ENCODE measurements around the gene GPR135. TPM values are rescaled to one million over a fixed set of nuclear protein-coding genes. Genes with fewer than 3 reads are reported as not detected.
"Not testable (repeated sequence)": the region's sequence is repeated elsewhere in the genome, so short reads cannot be mapped to it uniquely, and the experiment has no call there.

GPR135 gene
- total RNA-seq, 2 experiments from 2014 or later = 0.51 to 0.74 TPM

DNA sequence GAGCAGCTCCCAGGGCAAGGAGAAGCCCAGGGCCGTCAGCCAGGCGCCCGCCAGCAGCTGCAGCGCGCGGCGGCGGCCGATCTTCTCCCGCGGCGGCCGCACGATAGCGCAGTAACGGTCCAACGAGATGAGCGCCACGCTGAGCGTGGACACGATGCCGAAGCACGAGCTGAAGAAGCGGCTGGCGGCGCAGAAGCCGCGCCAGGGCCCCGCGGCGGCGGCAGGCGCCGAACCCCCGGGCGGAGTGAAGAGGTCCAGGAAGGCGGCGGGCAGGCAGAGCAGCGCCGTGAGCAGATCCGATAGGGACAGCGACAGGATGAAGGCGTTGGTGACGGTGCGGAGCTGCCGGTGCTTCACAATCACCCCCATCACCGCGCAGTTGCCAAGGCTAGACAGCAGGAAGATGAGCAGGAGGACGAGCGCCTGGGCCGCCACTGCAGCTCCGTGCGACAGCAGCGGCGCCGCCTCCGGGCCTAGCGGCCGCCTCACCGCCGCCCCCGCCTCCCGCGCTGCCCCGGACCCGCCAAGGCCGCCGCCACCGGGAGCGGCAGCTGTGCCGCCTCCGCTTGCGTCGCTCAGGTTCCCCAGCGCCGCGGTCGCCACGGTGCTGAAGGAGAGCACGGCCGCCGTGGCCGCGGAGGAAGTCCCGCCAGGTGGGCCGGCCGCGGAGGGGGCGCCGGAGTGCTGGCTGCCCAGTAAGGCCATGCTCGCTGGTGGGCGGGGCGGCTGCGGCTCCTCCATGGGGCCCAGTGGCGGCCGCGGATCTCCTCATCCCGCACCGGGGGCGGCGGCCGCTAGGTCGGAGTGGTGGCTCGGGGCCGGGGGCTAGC, 479 bp downstream of the GPR135 start:
- Mint-ChIP-seq H3K36me3 (no peaks in the 10 kb centered on the region), H3K9me3 (no peaks in the 10 kb centered on the region), H3K4me3 (peak overlapping the region; percentile 81), H3K27ac (no peak overlapping the region), H3K4me1 (ENCODE audit: low read depth) (peaks cover 3% of the 10 kb centered on the region), H3K27me3 (peaks cover 4% of the 10 kb centered on the region)
- CTCF ChIA-PET = interaction anchor here (0.7 to 2.7 kb wide), 7 partner anchors 12 to 342 kb away, joined by 3 to 17 read pairs (median 4); partner anchors contain the start of genes CCDC175, JKAMP and L3HYPDH
- intact Hi-C loops (cut with micrococcal nuclease) = loop anchor here (1.0 to 5.0 kb wide), 2 partner anchors 20 to 277 kb away; partner anchors contain the start of genes DAAM1, JKAMP and L3HYPDH
- peak; percentile 61 for DNase-seq
- POLR2A ChIA-PET = interaction anchor here (0.7 to 2.9 kb wide), 4 partner anchors 19 to 628 kb away, joined by 3 to 23 read pairs (median 4); partner anchors contain the start of genes DAAM1, JKAMP and L3HYPDH

DNA sequence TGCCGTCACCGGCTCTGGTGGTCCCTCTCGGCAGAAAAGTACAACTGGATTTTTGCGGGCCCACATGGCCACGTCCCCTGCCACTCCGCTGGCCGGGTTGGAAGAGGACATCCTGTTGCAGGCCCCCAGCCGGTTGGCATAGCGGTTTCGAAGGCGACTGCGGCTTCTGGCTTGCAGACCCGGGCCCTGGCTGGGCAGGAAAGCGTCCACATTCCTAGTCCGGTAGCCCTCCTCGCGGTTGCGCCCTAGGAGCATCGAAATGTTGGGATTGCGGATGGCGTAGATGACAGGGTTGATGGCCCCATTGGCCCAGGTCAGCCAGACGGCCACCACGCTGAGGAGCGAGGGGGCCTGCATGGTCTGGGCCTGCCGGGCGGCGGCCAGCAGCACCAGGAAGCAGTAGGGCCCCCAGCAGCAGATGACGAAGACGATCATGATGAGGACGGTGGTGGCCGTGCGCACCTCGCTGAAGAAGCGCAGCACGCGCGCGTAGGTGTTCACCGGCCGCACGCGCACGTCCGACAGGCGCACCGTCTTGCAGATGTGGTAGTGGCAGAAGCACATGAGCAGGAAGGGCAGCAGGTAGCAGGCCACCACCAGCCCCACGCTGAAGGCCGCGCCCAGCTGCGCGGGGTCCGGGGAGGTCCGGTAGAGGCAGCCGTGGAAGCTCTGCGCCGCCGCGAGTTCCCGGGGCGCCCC, 1.2 kb downstream of the GPR135 start:
- CTCF ChIA-PET = interaction anchor here (0.7 to 2.7 kb wide), 6 partner anchors 20 to 341 kb away, joined by 3 to 17 read pairs (median 4); partner anchors contain the start of genes CCDC175, JKAMP and L3HYPDH
- Mint-ChIP-seq H3K4me3 (peak overlapping the region; percentile 81), H3K27ac (peak overlapping the region; percentile 30), H3K36me3 (no peaks in the 10 kb centered on the region), H3K27me3 (peaks cover 4% of the 10 kb centered on the region), H3K4me1 (ENCODE audit: low read depth) (peaks cover 3% of the 10 kb centered on the region), H3K9me3 (no peaks in the 10 kb centered on the region)
- intact Hi-C loops (cut with micrococcal nuclease) = no loop called here
- peak; percentile 56 for DNase-seq
- POLR2A ChIA-PET = interaction anchor here (0.7 to 2.9 kb wide), 4 partner anchors 20 to 629 kb away, joined by 3 to 23 read pairs (median 4); partner anchors contain the start of genes DAAM1, JKAMP and L3HYPDH

DNA sequence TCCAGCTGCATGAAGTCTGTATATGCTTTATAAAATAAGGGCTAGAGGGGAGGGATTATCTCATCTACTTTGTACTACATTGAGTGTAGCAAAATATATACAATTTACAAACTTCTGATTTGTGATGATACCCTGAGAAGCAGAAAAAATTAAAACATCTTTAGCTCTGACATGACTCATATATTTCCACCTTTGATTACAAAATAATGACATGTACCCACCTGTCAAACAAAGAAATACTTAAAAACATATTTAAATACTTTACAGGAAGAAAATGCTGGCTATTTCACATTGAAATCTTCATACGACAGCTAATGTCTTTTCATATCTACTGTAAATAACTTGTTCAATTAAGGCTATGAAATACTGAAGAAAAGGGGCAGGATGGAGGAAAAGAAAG, 3.3 kb downstream of the GPR135 start:
- Mint-ChIP-seq H3K4me3 (no peak overlapping the region), H3K4me1 (ENCODE audit: low read depth) (peaks cover 3% of the 10 kb centered on the region), H3K36me3 (peaks cover 10% of the 10 kb centered on the region), H3K27ac (no peak overlapping the region), H3K9me3 (no peaks in the 10 kb centered on the region), H3K27me3 (peaks cover 4% of the 10 kb centered on the region)
- ChIA-PET POLR2A (no interaction called here), CTCF (interaction anchor here (1.8 kb wide), 1 partner anchor 115 kb away, joined by 4 read pairs; the partner anchor contains the start of gene CCDC175)
- intact Hi-C loops (cut with micrococcal nuclease) = no loop called here
- DNase-seq = no peak

DNA sequence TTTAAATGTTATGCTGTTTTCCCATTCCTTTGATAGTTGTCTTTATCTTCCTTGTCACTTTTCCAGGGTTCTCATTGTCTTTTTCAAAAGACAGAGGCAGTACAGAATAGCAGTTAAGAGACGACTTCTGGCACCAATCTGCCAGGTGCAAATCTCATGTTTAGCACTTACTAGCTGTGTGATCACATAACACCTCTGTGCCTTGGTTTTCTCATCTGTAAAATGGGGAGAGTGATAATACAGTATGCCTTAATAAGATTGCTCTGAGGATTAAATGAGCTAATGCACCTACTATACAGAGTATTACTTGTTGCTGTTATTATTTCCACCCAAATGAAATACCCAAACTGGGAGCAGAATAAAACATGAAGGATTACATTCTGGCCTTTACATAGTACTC, 4.8 kb downstream of the GPR135 start:
- ChIA-PET POLR2A (no interaction called here), CTCF (no interaction called here)
- no peak overlapping the region for H3K4me3 Mint-ChIP-seq
- peaks cover 4% of the 10 kb centered on the region for H3K27me3 Mint-ChIP-seq
- H3K4me1 Mint-ChIP-seq (ENCODE audit: low read depth) = peaks cover 1% of the 10 kb centered on the region
- H3K36me3 Mint-ChIP-seq = peaks cover 19% of the 10 kb centered on the region
- no peak overlapping the region for H3K27ac Mint-ChIP-seq
- intact Hi-C loops (cut with micrococcal nuclease) = no loop called here
- no peaks in the 10 kb centered on the region for H3K9me3 Mint-ChIP-seq
- DNase-seq = no peak

DNA sequence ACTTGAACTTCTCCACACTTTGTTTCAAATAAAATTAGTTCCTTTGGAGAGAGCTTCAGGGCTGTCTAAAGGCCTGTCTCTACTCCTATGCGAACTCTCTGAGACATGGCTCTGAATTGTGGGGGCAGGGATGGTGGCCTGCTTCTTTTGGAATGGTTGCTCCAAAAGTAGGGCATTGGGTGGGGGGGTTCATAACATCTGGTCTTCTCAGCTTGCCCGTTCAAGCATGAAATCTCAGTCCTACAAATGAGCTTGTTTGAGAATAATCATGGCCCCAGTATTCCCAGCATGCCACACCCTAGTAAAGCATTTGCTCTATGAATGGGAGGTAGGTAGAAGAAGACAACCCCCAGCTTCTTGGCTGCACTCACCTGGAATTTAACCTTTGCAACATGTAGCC, 6.7 kb downstream of the GPR135 start:
- Mint-ChIP-seq H3K9me3 (no peaks in the 10 kb centered on the region), H3K4me3 (no peak overlapping the region), H3K36me3 (peaks cover 21% of the 10 kb centered on the region), H3K27ac (no peak overlapping the region), H3K4me1 (ENCODE audit: low read depth) (no peaks in the 10 kb centered on the region), H3K27me3 (peaks cover 4% of the 10 kb centered on the region)
- POLR2A ChIA-PET = no interaction called here
- intact Hi-C loops (cut with micrococcal nuclease) = no loop called here
- CTCF ChIA-PET = interaction anchor here (1.1 to 1.6 kb wide), 3 partner anchors 25 to 330 kb away, joined by 3 to 4 read pairs (median 3); partner anchors contain the start of gene CCDC175
- DNase-seq = no peak

DNA sequence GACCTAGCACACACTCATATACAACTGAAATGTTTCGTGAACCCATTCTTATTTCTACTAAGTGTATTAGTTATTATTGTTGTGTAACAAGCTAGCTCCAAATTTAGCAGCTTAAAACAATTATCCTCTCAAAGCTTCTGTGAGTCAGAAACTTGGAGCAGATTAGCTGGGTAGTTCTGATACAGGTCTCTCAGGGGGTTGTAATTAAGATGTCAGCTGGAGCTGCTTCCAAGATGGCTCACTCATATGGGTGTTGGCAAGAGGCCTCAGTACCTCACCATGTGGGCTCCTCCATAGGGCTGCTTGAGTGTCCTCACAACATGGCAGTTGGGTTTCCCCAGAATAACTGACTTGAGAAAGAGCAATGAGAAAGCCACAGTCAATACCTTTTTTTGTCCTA, 9.8 kb downstream of the GPR135 start:
- Mint-ChIP-seq H3K27ac (no peak overlapping the region), H3K27me3 (no peaks in the 10 kb centered on the region), H3K9me3 (no peaks in the 10 kb centered on the region), H3K4me3 (no peak overlapping the region), H3K4me1 (ENCODE audit: low read depth) (no peaks in the 10 kb centered on the region), H3K36me3 (peaks cover 21% of the 10 kb centered on the region)
- CTCF ChIA-PET = interaction anchor here (1.0 kb wide), 1 partner anchor 330 kb away, joined by 3 read pairs; no protein-coding TSS in a partner anchor
- no peak for DNase-seq
- POLR2A ChIA-PET = no interaction called here
- intact Hi-C loops (cut with micrococcal nuclease) = no loop called here

DNA sequence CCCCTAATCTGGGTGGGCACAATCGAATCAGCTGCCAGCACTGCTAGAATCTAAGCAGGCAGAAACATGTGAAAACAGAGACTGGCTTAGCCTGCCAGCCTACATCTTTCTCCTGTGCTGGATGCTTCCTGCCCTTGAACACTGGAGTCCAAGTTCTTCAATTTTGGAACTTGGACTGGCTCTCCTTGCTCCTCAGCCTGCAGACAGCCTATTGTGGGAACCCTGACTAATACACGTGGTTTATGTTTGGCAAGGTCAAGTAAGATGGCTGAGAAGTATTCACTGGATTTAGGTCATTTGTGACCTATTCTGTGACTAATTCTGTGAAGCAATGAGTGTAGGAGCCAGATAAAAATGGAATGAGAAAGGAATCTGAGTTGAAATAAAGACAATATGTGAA, 11.0 kb downstream of the GPR135 start:
- Mint-ChIP-seq H3K27ac (no peak overlapping the region), H3K9me3 (no peaks in the 10 kb centered on the region), H3K27me3 (no peaks in the 10 kb centered on the region), H3K4me1 (ENCODE audit: low read depth) (no peaks in the 10 kb centered on the region), H3K36me3 (peaks cover 21% of the 10 kb centered on the region), H3K4me3 (no peak overlapping the region)
- no peak for DNase-seq
- ChIA-PET CTCF (no interaction called here), POLR2A (no interaction called here)
- intact Hi-C loops (cut with micrococcal nuclease) = no loop called here

DNA sequence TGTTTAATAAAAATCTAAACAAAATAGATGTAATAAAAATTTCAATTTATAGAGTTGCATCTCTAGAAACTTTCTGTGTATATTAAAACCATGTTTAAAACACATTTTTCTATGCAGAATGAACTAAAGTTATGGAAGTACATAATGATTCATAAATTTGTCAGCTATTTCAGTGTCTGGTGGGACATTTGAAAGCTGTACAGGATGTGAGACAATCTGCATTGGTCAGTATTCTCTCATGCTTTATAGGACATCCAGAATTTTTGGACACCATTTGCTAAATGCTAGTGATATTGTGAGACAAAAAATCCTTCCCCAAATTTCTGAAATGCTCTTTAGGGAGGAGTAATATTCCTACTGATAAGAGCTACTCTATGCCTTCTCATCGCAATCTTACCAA, 13.3 kb downstream of the GPR135 start:
- intact Hi-C loops (cut with micrococcal nuclease) = no loop called here
- Mint-ChIP-seq H3K27ac (no peak overlapping the region), H3K27me3 (no peaks in the 10 kb centered on the region), H3K36me3 (peaks cover 11% of the 10 kb centered on the region), H3K9me3 (no peaks in the 10 kb centered on the region), H3K4me3 (no peak overlapping the region), H3K4me1 (ENCODE audit: low read depth) (no peaks in the 10 kb centered on the region)
- ChIA-PET POLR2A (no interaction called here), CTCF (no interaction called here)
- no peak for DNase-seq

DNA sequence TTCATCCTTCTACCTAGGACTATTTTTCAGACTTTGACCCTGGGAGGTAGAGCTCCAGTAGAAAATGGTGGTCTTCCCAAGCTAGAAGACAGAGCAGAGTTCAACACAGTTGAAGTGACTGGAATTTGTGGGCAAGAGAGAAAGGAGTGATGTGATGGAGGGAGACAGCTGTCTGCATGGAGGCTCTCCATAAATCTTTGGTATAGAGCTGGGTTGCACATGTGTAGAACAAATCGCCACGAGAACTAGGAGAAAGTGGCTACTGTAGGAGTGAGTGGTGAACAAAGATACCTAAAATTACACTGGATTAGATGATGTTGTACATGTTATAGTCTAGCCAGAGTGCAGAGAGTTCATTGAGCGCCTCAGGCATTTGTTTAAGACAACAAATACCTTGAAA, 14.5 kb downstream of the GPR135 start:
- Mint-ChIP-seq H3K36me3 (peaks cover 6% of the 10 kb centered on the region), H3K27me3 (no peaks in the 10 kb centered on the region), H3K9me3 (no peaks in the 10 kb centered on the region), H3K4me3 (no peak overlapping the region), H3K4me1 (ENCODE audit: low read depth) (no peaks in the 10 kb centered on the region), H3K27ac (no peak overlapping the region)
- intact Hi-C loops (cut with micrococcal nuclease) = no loop called here
- CTCF ChIA-PET = interaction anchor here (0.6 kb wide), 1 partner anchor 389 kb away, joined by 3 read pairs; no protein-coding TSS in a partner anchor
- no peak for DNase-seq
- POLR2A ChIA-PET = no interaction called here

DNA sequence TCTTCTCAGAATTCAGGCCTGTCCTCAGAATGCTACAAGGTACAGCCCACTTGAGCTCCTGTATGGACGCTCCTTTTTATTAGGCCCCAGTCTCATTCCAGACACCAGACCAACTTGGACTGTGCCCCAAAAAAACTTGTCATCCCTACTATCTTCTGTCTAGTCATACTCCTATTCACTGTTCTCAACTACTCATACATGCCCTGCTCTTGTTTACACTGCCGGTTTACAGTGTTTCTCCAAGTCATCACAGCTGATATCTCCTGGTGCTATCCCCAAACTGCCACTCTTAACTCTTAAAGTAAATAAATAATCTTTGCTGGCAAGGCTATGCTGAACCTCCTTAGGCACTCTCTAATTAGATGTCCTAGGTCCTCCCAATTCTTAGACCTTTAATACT, 16.5 kb downstream of the GPR135 start:
- POLR2A ChIA-PET; DNase-seq; CTCF ChIA-PET; H3K36me3 Mint-ChIP-seq; H3K9me3 Mint-ChIP-seq; H3K4me1 Mint-ChIP-seq (ENCODE audit: low read depth); H3K4me3 Mint-ChIP-seq; H3K27ac Mint-ChIP-seq; H3K27me3 Mint-ChIP-seq: not testable (repeated sequence)
- intact Hi-C loops (cut with micrococcal nuclease) = loop anchor here (10.0 kb wide), 1 partner anchor 424 kb away; no protein-coding TSS in a partner anchor

DNA sequence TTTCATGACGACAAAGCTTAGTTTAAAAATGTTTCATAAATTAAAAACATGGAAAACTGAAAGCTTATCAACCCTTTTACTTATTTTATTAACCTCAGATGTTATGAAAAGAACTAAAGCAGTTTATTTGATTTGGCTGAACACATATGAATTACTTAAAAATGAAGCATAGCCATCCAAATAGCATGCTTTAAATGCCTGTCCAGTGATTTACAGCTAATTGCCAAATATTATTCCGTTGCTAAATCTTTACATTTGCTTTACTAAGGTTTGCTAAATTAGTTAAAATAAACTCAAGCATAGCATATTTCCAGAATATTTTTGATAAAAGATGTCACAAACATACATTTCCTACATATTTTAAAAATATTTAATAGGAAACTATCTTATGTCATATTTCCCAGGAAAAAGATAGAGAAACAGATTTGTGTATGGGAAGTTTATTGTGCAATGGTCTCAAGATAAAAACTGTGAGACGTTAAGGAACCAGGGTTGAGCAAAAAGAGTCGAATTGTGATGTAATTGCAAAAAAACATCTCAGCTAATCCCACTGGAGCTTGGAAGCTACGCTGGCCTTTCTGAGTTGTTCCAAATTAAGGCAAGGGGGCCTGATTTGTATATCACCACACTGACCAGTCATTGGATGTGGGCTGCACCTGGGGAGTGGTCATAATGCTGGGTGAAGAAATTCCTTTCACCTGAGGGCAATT, 25.8 kb downstream of the GPR135 start:
- no peak for DNase-seq
- H3K27ac Mint-ChIP-seq = no peak overlapping the region
- H3K4me3 Mint-ChIP-seq = no peak overlapping the region
- H3K9me3 Mint-ChIP-seq = no peaks in the 10 kb centered on the region
- intact Hi-C loops (cut with micrococcal nuclease) = no loop called here
- H3K4me1 Mint-ChIP-seq (ENCODE audit: low read depth) = no peaks in the 10 kb centered on the region
- ChIA-PET CTCF (interaction anchor here (0.8 kb wide), 2 partner anchors 252 to 313 kb away, joined by 3 read pairs; no protein-coding TSS in a partner anchor), POLR2A (no interaction called here)
- H3K36me3 Mint-ChIP-seq = no peaks in the 10 kb centered on the region
- no peaks in the 10 kb centered on the region for H3K27me3 Mint-ChIP-seq

All from activated CD4-positive, alpha-beta memory T cell treated with anti-CD3 and anti-CD28 coated beads for 36 hours (primary cell).